K562 (cell line): ENCODE data around the gene ZNF778. TPM values are rescaled to one million over a fixed set of nuclear protein-coding genes. Genes with fewer than 3 reads are reported as not detected.
A peak's percentile ranks its signal among the peaks of the same experiment; 100 is the strongest.

Experiments used
- BRF1 ChIP-seq: IDR thresholded peaks from 3 replicates; pipeline ENCODE4 v1.6.1; 2011; ENCODE audit warnings: borderline replicate concordance, mild to moderate bottlenecking; ENCODE audit not compliant: insufficient read length; ENCODE audit errors: extremely low read depth
- CEBPG ChIP-seq, 3 experiments: fragments of 200-800 bp in 1 of 3; sonication (Bioruptor generic) in 1 of 3; sonication (generic) in 1 of 3; formaldehyde crosslinking in 1 of 3; IDR thresholded peaks in 2 of 3; conservative IDR thresholded peaks in 1 of 3; 2 replicates each; pipeline versions ENCODE4 v1.6.1 to v1.8.0; 2016 to 2022; ENCODE audit warnings: missing compliant biosample characterization in 2 of 3, missing genetic modification characterization in 2 of 3, mild to moderate bottlenecking in 1 of 3, missing genetic modification reagents in 1 of 3
- EGR1 ChIP-seq: fragments of 450-650 bp; conservative IDR thresholded peaks from 2 replicates; pipeline ENCODE4 v1.6.1; 2017; ENCODE audit warnings: mild to moderate bottlenecking
- GATA2 ChIP-seq: sonication (generic); formaldehyde crosslinking; IDR thresholded peaks from 2 replicates; pipeline ENCODE4 v1.4.0; 2020; ENCODE audit warnings: mild to moderate bottlenecking, missing genetic modification reagents
- HDAC6 ChIP-seq: IDR thresholded peaks from 2 replicates; pipeline ENCODE4 v1.6.1; 2012; ENCODE audit warnings: low read depth, mild to moderate bottlenecking, control low read depth, inconsistent platforms, low read length, moderate library complexity
- HEY1 ChIP-seq: fragments of 250-450 bp; sonication (Bioruptor Pico); IDR thresholded peaks from 2 replicates; pipeline ENCODE4 v1.5.0; 2020; ENCODE audit warnings: mild to moderate bottlenecking, moderate library complexity, borderline replicate concordance
- HNRNPH1 ChIP-seq: fragments of 200-400 bp; formaldehyde crosslinking; optimal IDR thresholded peaks from 2 replicates; pipeline ENCODE3; 2017; ENCODE audit warnings: low read depth, mild to moderate bottlenecking, low read length, moderate library complexity
- HNRNPUL1 ChIP-seq: fragments of 200-400 bp; formaldehyde crosslinking; IDR thresholded peaks from 2 replicates; pipeline ENCODE4 v1.6.1; 2017; ENCODE audit warnings: low read length
- JUND ChIP-seq, 2 experiments: IDR thresholded peaks; 2 replicates in 1 of 2; 3 replicates in 1 of 2; pipeline ENCODE4 v1.6.1; 2011; ENCODE audit warnings: borderline replicate concordance in 2 of 2, low read depth in 2 of 2, low read length in 2 of 2, improper control_type of control experiment in 1 of 2, missing biosample characterization in 1 of 2, missing genetic modification characterization in 1 of 2, missing genetic modification reagents in 1 of 2
- NR2C1 ChIP-seq, 2 experiments: fragments of 450-650 bp; IDR thresholded peaks; 2 replicates each; pipeline ENCODE4 v1.6.1; 2017; ENCODE audit warnings: mild to moderate bottlenecking in 2 of 2, antibody characterized with exemption in 1 of 2, inconsistent platforms in 1 of 2, missing compliant biosample characterization in 1 of 2, missing genetic modification characterization in 1 of 2
- NR2F6 ChIP-seq: fragments of 450-650 bp; formaldehyde crosslinking; IDR thresholded peaks from 2 replicates; pipeline ENCODE4 v1.4.0; 2020; ENCODE audit warnings: mild to moderate bottlenecking
- RFX5 ChIP-seq: IDR thresholded peaks from 2 replicates; pipeline ENCODE4 v1.6.1; 2011; ENCODE audit warnings: low read depth, mild to moderate bottlenecking, improper control_type of control experiment, low read length
- TRIM28 ChIP-seq: fragments of 450-650 bp; IDR thresholded peaks from 2 replicates; pipeline ENCODE4 v1.6.1; 2017
- ZNF232 ChIP-seq: sonication (generic); formaldehyde crosslinking; IDR thresholded peaks from 2 replicates; pipeline ENCODE4 v1.8.0; 2022; ENCODE audit warnings: mild to moderate bottlenecking, missing genetic modification reagents
- ZNF551 ChIP-seq: fragments of 250-450 bp; sonication (Bioruptor Pico); IDR thresholded peaks from 2 replicates; pipeline ENCODE4 v1.5.0; 2021; ENCODE audit warnings: mild to moderate bottlenecking, moderate library complexity
- ZNF77 ChIP-seq: fragments of 250-450 bp; sonication (Bioruptor Pico); IDR thresholded peaks from 2 replicates; pipeline ENCODE4 v1.5.0; 2020
- polyA plus RNA-seq, 8 experiments: library from polyadenylated mRNA; depleted of rRNA in 4 of 8; stranded (reverse) in 5 of 8; unstranded in 3 of 8; fragments of >200 nt; fragmentation: Nextera tagmentation in 2 of 8; fragmentation: Illumina TruSeq in 1 of 8; extraction: Ambion mirVana in 2 of 8; extraction: Trizol in 1 of 8; gene quantifications; 2 replicates each; pipeline versions ENCODE4 v1.2.1 to v1.2.3, GENCODE V29; 2011 to 2014; ENCODE audit warnings: inconsistent platforms in 1 of 8, missing spikeins in 1 of 8
- total RNA-seq, 7 experiments: library from RNA; depleted of rRNA in 6 of 7; stranded (reverse); fragments of >200 nt in 6 of 7; fragmentation: Illumina TruSeq in 2 of 7; extraction: Trizol in 2 of 7; gene quantifications; 2 replicates each; pipeline versions ENCODE4 v1.2.1 to v1.2.3, GENCODE V29; 2011 to 2021; ENCODE audit warnings: low replicate concordance in 1 of 7
- TF ChIP-seq, protein P1 (sequence below): IDR thresholded peaks from 3 replicates; pipeline ENCODE4 v1.6.1; 2011; ENCODE audit warnings: borderline replicate concordance, mild to moderate bottlenecking, moderate library complexity; ENCODE audit not compliant: insufficient read length; ENCODE audit errors: extremely low read depth
- TF ChIP-seq, protein P2 (sequence below), 2 experiments: fragments of 150-350 bp in 1 of 2; IDR thresholded peaks; 2 replicates each; pipeline ENCODE4 v1.6.1; 2012 to 2016; ENCODE audit warnings: low read depth in 2 of 2, low read length in 2 of 2, mild to moderate bottlenecking in 1 of 2, moderate library complexity in 1 of 2
- TF ChIP-seq, protein P3 (sequence below): fragments of 450-650 bp; formaldehyde crosslinking; IDR thresholded peaks from 2 replicates; pipeline ENCODE4 v1.4.0; 2020; ENCODE audit warnings: mild to moderate bottlenecking, moderate library complexity

Gene ZNF778
- total and polyA plus RNA-seq, 9 of the 15 experiments (the other 6 are each of a cell fraction or from before 2014, with no cell fraction given), result 0.70 to 60.6 (median 7.5) TPM

DNA sequence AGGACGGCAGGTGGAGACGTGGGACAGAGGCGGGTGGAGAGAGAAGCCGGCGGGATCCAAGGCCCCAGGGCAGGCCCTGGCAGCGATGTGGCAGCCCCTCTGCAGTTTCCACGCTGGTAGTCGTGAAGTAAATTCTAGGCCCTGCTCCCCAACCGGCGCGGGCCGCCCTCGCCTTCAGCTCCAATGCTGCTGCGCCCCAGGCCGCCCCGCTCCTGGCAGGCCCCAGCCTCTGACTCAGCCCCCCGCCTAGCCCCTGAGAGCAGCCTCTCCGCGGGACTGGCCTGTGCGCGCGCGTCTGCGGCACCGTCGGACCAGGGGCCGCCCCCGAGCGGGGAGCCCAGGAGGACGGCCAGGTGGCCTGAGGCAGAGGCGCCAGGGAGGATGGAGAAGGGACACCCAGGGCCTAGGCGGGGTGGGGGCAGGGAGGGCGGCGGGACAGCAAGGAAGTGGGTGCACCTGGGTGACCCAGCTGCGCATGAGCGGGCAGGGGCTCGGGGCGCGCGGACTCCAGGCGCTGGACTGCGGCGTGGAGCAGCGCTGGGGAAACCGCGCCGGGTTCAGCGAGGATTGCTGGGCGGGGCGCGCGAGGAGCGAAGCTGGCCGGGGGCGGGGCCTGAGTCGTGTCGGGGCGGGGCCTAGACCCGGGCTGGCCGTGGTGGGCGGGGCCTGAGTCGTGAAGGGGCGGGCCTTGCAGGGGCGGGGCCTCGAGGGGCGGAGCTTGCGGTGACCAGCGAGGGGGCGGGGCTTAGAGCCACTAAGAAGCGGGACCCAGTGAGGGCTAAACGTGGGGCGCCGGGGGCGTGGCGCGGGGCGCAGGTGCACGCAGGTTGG lies 29.6 kb downstream of the ZNF778 start (continued):
- TF ChIP-seq, protein P1, sequence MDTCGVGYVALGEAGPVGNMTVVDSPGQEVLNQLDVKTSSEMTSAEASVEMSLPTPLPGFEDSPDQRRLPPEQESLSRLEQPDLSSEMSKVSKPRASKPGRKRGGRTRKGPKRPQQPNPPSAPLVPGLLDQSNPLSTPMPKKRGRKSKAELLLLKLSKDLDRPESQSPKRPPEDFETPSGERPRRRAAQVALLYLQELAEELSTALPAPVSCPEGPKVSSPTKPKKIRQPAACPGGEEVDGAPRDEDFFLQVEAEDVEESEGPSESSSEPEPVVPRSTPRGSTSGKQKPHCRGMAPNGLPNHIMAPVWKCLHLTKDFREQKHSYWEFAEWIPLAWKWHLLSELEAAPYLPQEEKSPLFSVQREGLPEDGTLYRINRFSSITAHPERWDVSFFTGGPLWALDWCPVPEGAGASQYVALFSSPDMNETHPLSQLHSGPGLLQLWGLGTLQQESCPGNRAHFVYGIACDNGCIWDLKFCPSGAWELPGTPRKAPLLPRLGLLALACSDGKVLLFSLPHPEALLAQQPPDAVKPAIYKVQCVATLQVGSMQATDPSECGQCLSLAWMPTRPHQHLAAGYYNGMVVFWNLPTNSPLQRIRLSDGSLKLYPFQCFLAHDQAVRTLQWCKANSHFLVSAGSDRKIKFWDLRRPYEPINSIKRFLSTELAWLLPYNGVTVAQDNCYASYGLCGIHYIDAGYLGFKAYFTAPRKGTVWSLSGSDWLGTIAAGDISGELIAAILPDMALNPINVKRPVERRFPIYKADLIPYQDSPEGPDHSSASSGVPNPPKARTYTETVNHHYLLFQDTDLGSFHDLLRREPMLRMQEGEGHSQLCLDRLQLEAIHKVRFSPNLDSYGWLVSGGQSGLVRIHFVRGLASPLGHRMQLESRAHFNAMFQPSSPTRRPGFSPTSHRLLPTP, result no peak
- no peak for TF ChIP-seq ZNF232 (CRISPR knock-in tag)
- no peak for TF ChIP-seq HEY1 (CRISPR knock-in tag)
- TF ChIP-seq HDAC6, result no peak
- no peak for TF ChIP-seq JUND (IDR thresholded peaks at IDR 0.05; ENCODE audit: borderline replicate concordance, low read depth, low read length)
- TF ChIP-seq JUND (tag; IDR thresholded peaks at IDR 0.05; ENCODE audit: borderline replicate concordance, low read depth, low read length), result no peak
- TF ChIP-seq ZNF551 (CRISPR knock-in tag), result no peak
- TF ChIP-seq HNRNPUL1, result no peak
- TF ChIP-seq TRIM28, result no peak
- TF ChIP-seq ZNF77 (CRISPR knock-in tag), result no peak
- no peak for TF ChIP-seq BRF1
- 0 out of 2 replicates have a peak, but pooled peaks have one; percentile 3 for TF ChIP-seq EGR1
- TF ChIP-seq NR2F6 (CRISPR knock-in tag), result no peak
- TF ChIP-seq, protein P2, sequence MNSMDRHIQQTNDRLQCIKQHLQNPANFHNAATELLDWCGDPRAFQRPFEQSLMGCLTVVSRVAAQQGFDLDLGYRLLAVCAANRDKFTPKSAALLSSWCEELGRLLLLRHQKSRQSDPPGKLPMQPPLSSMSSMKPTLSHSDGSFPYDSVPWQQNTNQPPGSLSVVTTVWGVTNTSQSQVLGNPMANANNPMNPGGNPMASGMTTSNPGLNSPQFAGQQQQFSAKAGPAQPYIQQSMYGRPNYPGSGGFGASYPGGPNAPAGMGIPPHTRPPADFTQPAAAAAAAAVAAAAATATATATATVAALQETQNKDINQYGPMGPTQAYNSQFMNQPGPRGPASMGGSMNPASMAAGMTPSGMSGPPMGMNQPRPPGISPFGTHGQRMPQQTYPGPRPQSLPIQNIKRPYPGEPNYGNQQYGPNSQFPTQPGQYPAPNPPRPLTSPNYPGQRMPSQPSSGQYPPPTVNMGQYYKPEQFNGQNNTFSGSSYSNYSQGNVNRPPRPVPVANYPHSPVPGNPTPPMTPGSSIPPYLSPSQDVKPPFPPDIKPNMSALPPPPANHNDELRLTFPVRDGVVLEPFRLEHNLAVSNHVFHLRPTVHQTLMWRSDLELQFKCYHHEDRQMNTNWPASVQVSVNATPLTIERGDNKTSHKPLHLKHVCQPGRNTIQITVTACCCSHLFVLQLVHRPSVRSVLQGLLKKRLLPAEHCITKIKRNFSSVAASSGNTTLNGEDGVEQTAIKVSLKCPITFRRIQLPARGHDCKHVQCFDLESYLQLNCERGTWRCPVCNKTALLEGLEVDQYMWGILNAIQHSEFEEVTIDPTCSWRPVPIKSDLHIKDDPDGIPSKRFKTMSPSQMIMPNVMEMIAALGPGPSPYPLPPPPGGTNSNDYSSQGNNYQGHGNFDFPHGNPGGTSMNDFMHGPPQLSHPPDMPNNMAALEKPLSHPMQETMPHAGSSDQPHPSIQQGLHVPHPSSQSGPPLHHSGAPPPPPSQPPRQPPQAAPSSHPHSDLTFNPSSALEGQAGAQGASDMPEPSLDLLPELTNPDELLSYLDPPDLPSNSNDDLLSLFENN (IDR thresholded peaks at IDR 0.05; ENCODE audit: low read depth in 2 of 2, low read length in 2 of 2), result no peak
- TF ChIP-seq GATA2, result no peak
- no peak for TF ChIP-seq CEBPG (CRISPR knock-in tag; IDR thresholded peaks at IDR 0.05)
- no peak for TF ChIP-seq CEBPG (tag; conservative IDR thresholded peaks at IDR 0.05 in 1 of 2, IDR thresholded peaks at IDR 0.05 in 1 of 2)
- no peak for TF ChIP-seq NR2C1 (IDR thresholded peaks at IDR 0.05)
- no peak for TF ChIP-seq NR2C1 (tag; IDR thresholded peaks at IDR 0.05)
- TF ChIP-seq, protein P3, sequence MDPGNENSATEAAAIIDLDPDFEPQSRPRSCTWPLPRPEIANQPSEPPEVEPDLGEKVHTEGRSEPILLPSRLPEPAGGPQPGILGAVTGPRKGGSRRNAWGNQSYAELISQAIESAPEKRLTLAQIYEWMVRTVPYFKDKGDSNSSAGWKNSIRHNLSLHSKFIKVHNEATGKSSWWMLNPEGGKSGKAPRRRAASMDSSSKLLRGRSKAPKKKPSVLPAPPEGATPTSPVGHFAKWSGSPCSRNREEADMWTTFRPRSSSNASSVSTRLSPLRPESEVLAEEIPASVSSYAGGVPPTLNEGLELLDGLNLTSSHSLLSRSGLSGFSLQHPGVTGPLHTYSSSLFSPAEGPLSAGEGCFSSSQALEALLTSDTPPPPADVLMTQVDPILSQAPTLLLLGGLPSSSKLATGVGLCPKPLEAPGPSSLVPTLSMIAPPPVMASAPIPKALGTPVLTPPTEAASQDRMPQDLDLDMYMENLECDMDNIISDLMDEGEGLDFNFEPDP, result no peak
- no peak for TF ChIP-seq HNRNPH1
- no peak for TF ChIP-seq RFX5
